PFSK-1 (cell line): Measurements from ENCODE around the gene C1QTNF2.

Source experiments
- POLR2AphosphoS5 ChIP-seq: IDR thresholded peaks from 2 replicates; pipeline ENCODE4 v1.6.1; 2012; ENCODE audit warnings: low read depth, mild to moderate bottlenecking, control low read depth, low read length, moderate library complexity
- SIN3A ChIP-seq: IDR thresholded peaks from 2 replicates; pipeline ENCODE4 v1.6.1; 2012; ENCODE audit warnings: mild to moderate bottlenecking, low read length, moderate library complexity, borderline replicate concordance; ENCODE audit not compliant: insufficient read depth
- TAF1 ChIP-seq: IDR thresholded peaks from 2 replicates; pipeline ENCODE4 v1.6.1; 2012; ENCODE audit warnings: low read length, control low read depth, borderline replicate concordance; ENCODE audit not compliant: insufficient read depth
- TF ChIP-seq, protein P1 (sequence below), 2 experiments: IDR thresholded peaks; 2 replicates each; pipeline versions ENCODE4 v1.6.1 to v1.8.0; 2011 to 2012; ENCODE audit warnings: low read depth in 2 of 2, low read length in 2 of 2, control low read depth in 1 of 2, inconsistent platforms in 1 of 2, mild to moderate bottlenecking in 1 of 2, moderate library complexity in 1 of 2; ENCODE audit not compliant: insufficient read depth in 1 of 2

DNA sequence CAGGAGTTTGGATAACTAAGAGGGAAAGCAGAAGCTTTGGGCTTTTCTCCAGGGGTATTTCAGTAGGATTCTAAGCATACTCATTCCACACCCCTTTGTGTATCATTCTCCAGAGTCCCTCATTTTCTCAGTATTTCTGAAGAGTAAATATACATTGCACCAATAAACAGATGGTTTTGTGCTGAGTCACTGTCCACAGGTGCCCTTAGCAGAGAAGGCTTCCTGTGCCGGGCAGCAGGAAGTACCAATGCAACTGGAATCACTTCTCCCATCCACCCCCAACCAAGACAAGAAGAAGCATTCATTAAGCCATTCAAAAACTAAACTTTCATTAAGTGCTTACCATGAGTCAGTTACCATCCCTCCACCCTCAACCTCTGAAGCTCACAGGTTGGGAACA is 54.5 kb downstream of the C1QTNF2 start:
- TF ChIP-seq, protein P1, sequence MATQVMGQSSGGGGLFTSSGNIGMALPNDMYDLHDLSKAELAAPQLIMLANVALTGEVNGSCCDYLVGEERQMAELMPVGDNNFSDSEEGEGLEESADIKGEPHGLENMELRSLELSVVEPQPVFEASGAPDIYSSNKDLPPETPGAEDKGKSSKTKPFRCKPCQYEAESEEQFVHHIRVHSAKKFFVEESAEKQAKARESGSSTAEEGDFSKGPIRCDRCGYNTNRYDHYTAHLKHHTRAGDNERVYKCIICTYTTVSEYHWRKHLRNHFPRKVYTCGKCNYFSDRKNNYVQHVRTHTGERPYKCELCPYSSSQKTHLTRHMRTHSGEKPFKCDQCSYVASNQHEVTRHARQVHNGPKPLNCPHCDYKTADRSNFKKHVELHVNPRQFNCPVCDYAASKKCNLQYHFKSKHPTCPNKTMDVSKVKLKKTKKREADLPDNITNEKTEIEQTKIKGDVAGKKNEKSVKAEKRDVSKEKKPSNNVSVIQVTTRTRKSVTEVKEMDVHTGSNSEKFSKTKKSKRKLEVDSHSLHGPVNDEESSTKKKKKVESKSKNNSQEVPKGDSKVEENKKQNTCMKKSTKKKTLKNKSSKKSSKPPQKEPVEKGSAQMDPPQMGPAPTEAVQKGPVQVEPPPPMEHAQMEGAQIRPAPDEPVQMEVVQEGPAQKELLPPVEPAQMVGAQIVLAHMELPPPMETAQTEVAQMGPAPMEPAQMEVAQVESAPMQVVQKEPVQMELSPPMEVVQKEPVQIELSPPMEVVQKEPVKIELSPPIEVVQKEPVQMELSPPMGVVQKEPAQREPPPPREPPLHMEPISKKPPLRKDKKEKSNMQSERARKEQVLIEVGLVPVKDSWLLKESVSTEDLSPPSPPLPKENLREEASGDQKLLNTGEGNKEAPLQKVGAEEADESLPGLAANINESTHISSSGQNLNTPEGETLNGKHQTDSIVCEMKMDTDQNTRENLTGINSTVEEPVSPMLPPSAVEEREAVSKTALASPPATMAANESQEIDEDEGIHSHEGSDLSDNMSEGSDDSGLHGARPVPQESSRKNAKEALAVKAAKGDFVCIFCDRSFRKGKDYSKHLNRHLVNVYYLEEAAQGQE (IDR thresholded peaks at IDR 0.05; ENCODE audit: insufficient read depth in 1 of 2, low read depth in 2 of 2, low read length in 2 of 2) = no peak
- no peak for TF ChIP-seq TAF1
- no peak for TF ChIP-seq SIN3A
- TF ChIP-seq POLR2AphosphoS5 = no peak
